Measurements from ENCODE around the gene RDM1.

DNA sequence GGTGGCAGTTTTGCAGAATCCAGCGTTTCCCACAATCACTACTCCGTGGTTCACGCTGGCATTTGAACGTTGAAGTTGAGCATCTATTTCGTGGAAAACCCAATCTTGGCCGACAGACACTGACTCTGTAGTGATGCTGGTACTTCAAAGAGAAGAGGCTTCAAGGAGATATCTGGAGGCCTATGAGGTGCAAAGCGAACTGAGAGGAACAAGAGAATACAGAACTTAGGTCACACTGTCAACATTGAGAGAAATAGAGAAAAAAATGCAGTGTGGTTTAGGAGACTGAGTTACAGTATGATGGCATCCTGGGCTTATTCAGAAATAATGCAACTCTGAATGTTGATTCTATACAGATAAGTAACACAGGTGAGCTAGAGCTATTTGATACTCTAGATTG is 34.7 kb upstream of the RDM1 start:
- TF ChIP-seq POLR2AphosphoS5 (IDR thresholded peaks at IDR 0.05; ENCODE audit: low read depth) (no peak), GABPA (IDR thresholded peaks at IDR 0.05; ENCODE audit: low read depth) (no peak), CTCF (IDR thresholded peaks at IDR 0.05; ENCODE audit: insufficient read depth, low read length) (no peak)
